WTC11 (cell line): Measurements from ENCODE around the gene NPEPPS. TPM values are rescaled to one million over a fixed set of nuclear protein-coding genes. Genes with fewer than 3 reads are reported as not detected.

Experiments used
- ATAC-seq: fragments of 200-7000 bp; cut with Tn5 transposase; 2 replicates; pipeline ENCODE4 v1.10.0; 2021; ENCODE audit warnings: mild to moderate bottlenecking, moderate library complexity
- CTCF ChIA-PET: fragments of 300-600 bp; sonication (Branson Sonifier 250); formaldehyde crosslinking; loops from one replicate; lab custom pipeline; 2021; ENCODE audit warnings: antibody characterized with exemption; lab: Charles Lee
- POLR2A ChIA-PET: fragments of 350-600 bp; sonication (Branson Sonifier 250); formaldehyde crosslinking; loops from one replicate; lab custom pipeline; 2021; ENCODE audit warnings: antibody characterized with exemption; lab: Charles Lee
- DNase-seq: peaks from one replicate; pipeline ENCODE4 v3.0.0; 2021; ENCODE audit warnings: low spot score
- H3K27ac Mint-ChIP-seq: 2 replicates; pipeline ENCODE4 v1.8.0; 2021; ENCODE audit warnings: mixed read lengths
- H3K27me3 Mint-ChIP-seq: 2 replicates; pipeline ENCODE4 v1.8.0; 2021; ENCODE audit warnings: low read depth, mild to moderate bottlenecking, moderate library complexity, mixed read lengths
- H3K36me3 Mint-ChIP-seq: 2 replicates; pipeline ENCODE4 v1.8.0; 2021; ENCODE audit warnings: mixed read lengths
- H3K4me1 Mint-ChIP-seq: 2 replicates; pipeline ENCODE4 v1.8.0; 2022; ENCODE audit warnings: mixed read lengths
- H3K4me3 Mint-ChIP-seq: 2 replicates; pipeline ENCODE4 v1.8.0; 2021; ENCODE audit warnings: mild to moderate bottlenecking, moderate library complexity, mixed read lengths
- H3K9me3 Mint-ChIP-seq: 2 replicates; pipeline ENCODE4 v1.8.0; 2021; ENCODE audit warnings: mixed read lengths
- ATF6 ChIP-seq: sonication (generic); formaldehyde crosslinking; IDR thresholded peaks from 2 replicates; pipeline ENCODE4 v1.8.1; 2023; ENCODE audit warnings: mild to moderate bottlenecking, missing genetic modification reagents
- CBFB ChIP-seq: sonication (generic); formaldehyde crosslinking; IDR thresholded peaks from 2 replicates; pipeline ENCODE4 v1.8.1; 2022; ENCODE audit warnings: mild to moderate bottlenecking, low read depth, missing genetic modification reagents
- CREB1 ChIP-seq: sonication (generic); formaldehyde crosslinking; IDR thresholded peaks from 2 replicates; pipeline ENCODE4 v1.8.0; 2023; ENCODE audit warnings: mild to moderate bottlenecking, missing genetic modification reagents
- ESRRA ChIP-seq: sonication (generic); formaldehyde crosslinking; IDR thresholded peaks from 2 replicates; pipeline ENCODE4 v1.8.1; 2022; ENCODE audit warnings: mild to moderate bottlenecking, missing genetic modification reagents, borderline replicate concordance
- ETV6 ChIP-seq: sonication (generic); formaldehyde crosslinking; IDR thresholded peaks from 2 replicates; pipeline ENCODE4 v1.8.1; 2022; ENCODE audit warnings: mild to moderate bottlenecking, missing genetic modification reagents
- JUN ChIP-seq: sonication (generic); formaldehyde crosslinking; IDR thresholded peaks from 2 replicates; pipeline ENCODE4 v1.8.0; 2023; ENCODE audit warnings: mild to moderate bottlenecking, missing genetic modification reagents
- NFYB ChIP-seq: sonication (generic); formaldehyde crosslinking; conservative IDR thresholded peaks from 2 replicates; pipeline ENCODE4 v1.8.0; 2022; ENCODE audit warnings: low read depth, missing genetic modification reagents
- TEAD1 ChIP-seq: sonication (generic); formaldehyde crosslinking; IDR thresholded peaks from 2 replicates; pipeline ENCODE4 v1.8.0; 2022; ENCODE audit warnings: mild to moderate bottlenecking, missing genetic modification reagents
- USF2 ChIP-seq: sonication (generic); formaldehyde crosslinking; IDR thresholded peaks from 2 replicates; pipeline ENCODE4 v1.8.1; 2023; ENCODE audit warnings: mild to moderate bottlenecking, missing genetic modification reagents, moderate library complexity
- ZNF219 ChIP-seq: sonication (generic); formaldehyde crosslinking; IDR thresholded peaks from 2 replicates; pipeline ENCODE4 v1.8.0; 2023; ENCODE audit warnings: missing genetic modification reagents, mild to moderate bottlenecking, borderline replicate concordance
- ZNF512 ChIP-seq: sonication (generic); formaldehyde crosslinking; IDR thresholded peaks from 2 replicates; pipeline ENCODE4 v1.8.1; 2022; ENCODE audit warnings: missing genetic modification reagents, borderline replicate concordance
- total RNA-seq: library from RNA; stranded (reverse); gene quantifications from 3 replicates; pipeline ENCODE4 v1.2.3, GENCODE V29; 2021
- TF ChIP-seq, protein P1 (sequence below): sonication (generic); formaldehyde crosslinking; IDR thresholded peaks from 2 replicates; pipeline ENCODE4 v1.8.1; 2022; ENCODE audit warnings: mild to moderate bottlenecking, moderate library complexity, missing genetic modification reagents
- TF ChIP-seq, protein P2 (sequence below): sonication (generic); formaldehyde crosslinking; IDR thresholded peaks from 2 replicates; pipeline ENCODE4 v1.8.0; 2023; ENCODE audit warnings: mild to moderate bottlenecking, missing genetic modification reagents
- TF ChIP-seq, protein P3 (sequence below): fragments of 250-450 bp; sonication (Bioruptor Pico); conservative IDR thresholded peaks from 2 replicates; pipeline ENCODE4 v1.9.0; 2021; ENCODE audit warnings: mild to moderate bottlenecking

NPEPPS gene
- total RNA-seq, 1 experiment from 2014 or later = 127 TPM

- TF ChIP-seq NFYB (CRISPR knock-in tag) (peak; percentile 87), CBFB (CRISPR knock-in tag) (no peak)
- TF ChIP-seq, all 79 proteins: peak for 10
These were observed 119.9 kb downstream of the NPEPPS start (continued) for GRCh38 chr17:47650525-47651522.

DNA sequence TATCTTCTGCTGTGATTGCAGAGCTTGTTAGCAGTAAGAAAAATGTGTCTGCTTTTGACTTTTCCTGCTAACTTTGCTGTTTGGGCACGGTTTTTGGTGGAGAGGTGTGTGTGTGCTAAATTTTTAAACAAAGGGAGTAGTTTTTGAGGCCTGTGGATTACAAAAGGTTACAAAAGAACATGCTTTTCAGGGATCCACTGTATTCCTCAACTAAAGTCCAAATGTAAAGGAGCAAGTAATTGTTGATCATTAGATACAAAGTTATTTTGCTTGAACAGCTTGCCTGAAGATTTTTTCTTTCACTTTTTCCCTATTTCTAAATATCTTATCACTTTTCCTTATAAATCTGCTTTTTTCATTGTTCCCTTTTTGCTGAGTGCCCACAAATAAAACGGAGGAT, 120.8 kb downstream of the NPEPPS start:
- POLR2A ChIA-PET = no interaction called here
- TF ChIP-seq ZNF219 (CRISPR knock-in tag) (no peak), ATF6 (CRISPR knock-in tag) (no peak), ESRRA (CRISPR knock-in tag) (no peak), ETV6 (CRISPR knock-in tag) (no peak), USF2 (CRISPR knock-in tag) (no peak), TEAD1 (CRISPR knock-in tag) (no peak), CREB1 (CRISPR knock-in tag) (no peak), JUN (CRISPR knock-in tag) (no peak), ZNF512 (no peak)
- TF ChIP-seq, protein P1, sequence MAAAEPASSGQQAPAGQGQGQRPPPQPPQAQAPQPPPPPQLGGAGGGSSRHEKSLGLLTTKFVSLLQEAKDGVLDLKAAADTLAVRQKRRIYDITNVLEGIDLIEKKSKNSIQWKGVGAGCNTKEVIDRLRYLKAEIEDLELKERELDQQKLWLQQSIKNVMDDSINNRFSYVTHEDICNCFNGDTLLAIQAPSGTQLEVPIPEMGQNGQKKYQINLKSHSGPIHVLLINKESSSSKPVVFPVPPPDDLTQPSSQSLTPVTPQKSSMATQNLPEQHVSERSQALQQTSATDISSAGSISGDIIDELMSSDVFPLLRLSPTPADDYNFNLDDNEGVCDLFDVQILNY (CRISPR knock-in tag) = no peak
- TF ChIP-seq, protein P2, sequence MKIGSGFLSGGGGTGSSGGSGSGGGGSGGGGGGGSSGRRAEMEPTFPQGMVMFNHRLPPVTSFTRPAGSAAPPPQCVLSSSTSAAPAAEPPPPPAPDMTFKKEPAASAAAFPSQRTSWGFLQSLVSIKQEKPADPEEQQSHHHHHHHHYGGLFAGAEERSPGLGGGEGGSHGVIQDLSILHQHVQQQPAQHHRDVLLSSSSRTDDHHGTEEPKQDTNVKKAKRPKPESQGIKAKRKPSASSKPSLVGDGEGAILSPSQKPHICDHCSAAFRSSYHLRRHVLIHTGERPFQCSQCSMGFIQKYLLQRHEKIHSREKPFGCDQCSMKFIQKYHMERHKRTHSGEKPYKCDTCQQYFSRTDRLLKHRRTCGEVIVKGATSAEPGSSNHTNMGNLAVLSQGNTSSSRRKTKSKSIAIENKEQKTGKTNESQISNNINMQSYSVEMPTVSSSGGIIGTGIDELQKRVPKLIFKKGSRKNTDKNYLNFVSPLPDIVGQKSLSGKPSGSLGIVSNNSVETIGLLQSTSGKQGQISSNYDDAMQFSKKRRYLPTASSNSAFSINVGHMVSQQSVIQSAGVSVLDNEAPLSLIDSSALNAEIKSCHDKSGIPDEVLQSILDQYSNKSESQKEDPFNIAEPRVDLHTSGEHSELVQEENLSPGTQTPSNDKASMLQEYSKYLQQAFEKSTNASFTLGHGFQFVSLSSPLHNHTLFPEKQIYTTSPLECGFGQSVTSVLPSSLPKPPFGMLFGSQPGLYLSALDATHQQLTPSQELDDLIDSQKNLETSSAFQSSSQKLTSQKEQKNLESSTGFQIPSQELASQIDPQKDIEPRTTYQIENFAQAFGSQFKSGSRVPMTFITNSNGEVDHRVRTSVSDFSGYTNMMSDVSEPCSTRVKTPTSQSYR = no peak
- TF ChIP-seq, protein P3, sequence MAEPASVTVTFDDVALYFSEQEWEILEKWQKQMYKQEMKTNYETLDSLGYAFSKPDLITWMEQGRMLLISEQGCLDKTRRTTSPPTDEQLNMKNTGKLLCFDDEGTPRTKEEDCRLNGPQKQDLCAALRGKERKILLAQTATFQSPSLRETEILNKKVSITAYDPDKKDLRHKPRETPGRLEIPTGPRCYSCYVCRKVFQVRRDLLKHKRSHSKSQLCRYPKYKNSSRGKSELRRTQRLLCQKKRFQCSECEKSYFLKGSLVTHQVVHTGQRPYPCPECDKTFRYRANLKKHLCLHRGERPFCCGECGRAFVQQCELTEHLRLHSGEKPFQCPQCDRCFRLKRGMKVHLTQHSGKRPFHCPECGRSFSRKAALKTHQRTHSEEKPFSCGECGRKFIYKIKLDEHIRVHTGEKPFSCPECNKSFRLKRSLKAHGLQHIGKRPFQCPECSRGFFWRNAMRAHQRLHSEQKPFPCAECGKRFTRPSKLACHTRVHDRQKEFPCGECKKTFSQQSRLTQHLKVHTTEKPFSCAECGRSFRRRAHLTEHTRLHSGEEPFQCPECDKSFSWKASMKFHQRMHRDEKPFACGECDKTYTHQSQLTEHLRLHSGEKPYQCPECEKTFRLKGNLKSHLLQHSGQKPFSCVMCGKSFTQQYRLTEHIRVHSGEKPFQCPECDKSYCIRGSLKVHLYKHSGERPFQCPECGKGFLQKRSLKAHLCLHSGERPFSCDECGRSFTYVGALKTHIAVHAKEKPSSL (CRISPR knock-in tag) = no peak
- H3K36me3 Mint-ChIP-seq = peaks cover 53% of the 10 kb centered on the region
- H3K4me3 Mint-ChIP-seq = peak overlapping the region; percentile 91
- H3K4me1 Mint-ChIP-seq = peaks cover 28% of the 10 kb centered on the region
- CTCF ChIA-PET = interaction anchor here (2.1 kb wide), 1 partner anchor 12 kb away, joined by 12 read pairs; no protein-coding TSS in a partner anchor
- ATAC-seq = no peak
- H3K27me3 Mint-ChIP-seq = no peaks in the 10 kb centered on the region; the same call in 1 of the 2 replicates
- H3K9me3 Mint-ChIP-seq = no peaks in the 10 kb centered on the region
- H3K27ac Mint-ChIP-seq = peak overlapping the region; percentile 87
- DNase-seq = no peak
